Liver (tissue), 3 donors: ENCODE results near the gene MACROD1.
"Not testable (repeated sequence)": the region's sequence is repeated elsewhere in the genome, so short reads cannot be mapped to it uniquely, and the experiment has no call there.

Source experiments
- ATF3 ChIP-seq: IDR thresholded peaks from 2 replicates; pipeline ENCODE4 v1.6.1; 2016; ENCODE audit warnings: antibody characterized with exemption
- SP1 ChIP-seq: IDR thresholded peaks from 2 replicates; pipeline ENCODE4 v1.6.1; 2018; ENCODE audit warnings: antibody characterized with exemption, mild to moderate bottlenecking
- TAF1 ChIP-seq: conservative IDR thresholded peaks from 2 replicates; pipeline ENCODE4 v1.6.1; 2016; ENCODE audit warnings: antibody characterized with exemption, mild to moderate bottlenecking
- YY1 ChIP-seq: IDR thresholded peaks from 2 replicates; pipeline ENCODE4 v1.6.1; 2016; ENCODE audit warnings: antibody characterized with exemption, mild to moderate bottlenecking
- TF ChIP-seq, protein P1 (sequence below): fragments of 150-350 bp; IDR thresholded peaks from 2 replicates; pipeline ENCODE4 v1.5.1; 2017; ENCODE audit warnings: improper control_type of control experiment, low read depth, low read length; ENCODE audit not compliant: missing input control
- donor health status: healthy.
- donor health status: healthy.

DNA sequence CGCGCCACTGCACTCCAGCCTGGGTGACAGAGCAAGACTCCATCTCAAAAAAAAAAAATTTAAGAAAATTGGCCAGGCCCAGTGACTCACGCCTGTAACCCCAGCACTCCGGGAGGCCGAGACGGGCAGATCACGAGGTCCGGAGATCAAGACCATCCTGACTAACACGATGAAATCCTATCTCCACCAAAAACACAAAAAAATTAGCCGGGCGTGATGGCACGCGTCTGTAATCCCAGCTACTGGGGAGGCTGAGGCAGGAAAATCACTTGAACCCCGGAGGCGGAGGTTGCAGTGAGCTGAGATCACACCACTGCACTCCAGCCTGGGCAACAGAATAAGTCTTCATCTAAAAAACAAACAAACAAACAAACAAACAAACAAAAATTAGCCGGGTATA is 3.1 kb downstream of the MACROD1 start:
- TF ChIP-seq, protein P1, sequence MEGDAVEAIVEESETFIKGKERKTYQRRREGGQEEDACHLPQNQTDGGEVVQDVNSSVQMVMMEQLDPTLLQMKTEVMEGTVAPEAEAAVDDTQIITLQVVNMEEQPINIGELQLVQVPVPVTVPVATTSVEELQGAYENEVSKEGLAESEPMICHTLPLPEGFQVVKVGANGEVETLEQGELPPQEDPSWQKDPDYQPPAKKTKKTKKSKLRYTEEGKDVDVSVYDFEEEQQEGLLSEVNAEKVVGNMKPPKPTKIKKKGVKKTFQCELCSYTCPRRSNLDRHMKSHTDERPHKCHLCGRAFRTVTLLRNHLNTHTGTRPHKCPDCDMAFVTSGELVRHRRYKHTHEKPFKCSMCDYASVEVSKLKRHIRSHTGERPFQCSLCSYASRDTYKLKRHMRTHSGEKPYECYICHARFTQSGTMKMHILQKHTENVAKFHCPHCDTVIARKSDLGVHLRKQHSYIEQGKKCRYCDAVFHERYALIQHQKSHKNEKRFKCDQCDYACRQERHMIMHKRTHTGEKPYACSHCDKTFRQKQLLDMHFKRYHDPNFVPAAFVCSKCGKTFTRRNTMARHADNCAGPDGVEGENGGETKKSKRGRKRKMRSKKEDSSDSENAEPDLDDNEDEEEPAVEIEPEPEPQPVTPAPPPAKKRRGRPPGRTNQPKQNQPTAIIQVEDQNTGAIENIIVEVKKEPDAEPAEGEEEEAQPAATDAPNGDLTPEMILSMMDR: not testable (repeated sequence)
- not testable (repeated sequence) for TF ChIP-seq SP1, ATF3, TAF1, YY1
